Measurements from ENCODE around the gene MUC16.

The MUC16 gene

DNA sequence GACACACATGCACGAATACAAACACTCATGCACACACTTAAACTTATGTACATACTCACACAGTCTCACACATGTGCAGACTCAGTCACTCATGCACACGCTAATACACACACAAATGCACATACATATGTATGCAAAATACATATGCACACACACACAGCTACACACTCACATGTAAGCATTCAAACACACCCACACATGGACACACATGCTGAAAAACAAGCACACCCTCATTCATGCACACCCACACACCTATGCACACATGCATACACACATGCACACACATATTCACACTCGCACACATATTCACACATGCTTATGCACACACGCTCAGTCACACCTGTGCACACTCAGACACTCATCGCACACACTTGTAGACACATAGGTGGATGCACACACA lies 9.3 kb downstream of the MUC16 start:
- Histone ChIP-seq H3K36me3 (ENCODE audit: insufficient read depth, low read depth, low read length) (no peaks in the 10 kb centered on the region), H3K9ac (ENCODE audit: low read depth, low read length) (no peak overlapping the region), H3K9me3 (ENCODE audit: insufficient read depth, low read depth, low read length) (peaks cover 3% of the 10 kb centered on the region), H3K27me3 (ENCODE audit: insufficient read depth, low read length) (no peaks in the 10 kb centered on the region), H3K4me1 (ENCODE audit: insufficient read depth, low read length) (no peaks in the 10 kb centered on the region), H3K4me3 (ENCODE audit: low read length) (no peak overlapping the region), H3K27ac (ENCODE audit: low read length) (no peak overlapping the region)

DNA sequence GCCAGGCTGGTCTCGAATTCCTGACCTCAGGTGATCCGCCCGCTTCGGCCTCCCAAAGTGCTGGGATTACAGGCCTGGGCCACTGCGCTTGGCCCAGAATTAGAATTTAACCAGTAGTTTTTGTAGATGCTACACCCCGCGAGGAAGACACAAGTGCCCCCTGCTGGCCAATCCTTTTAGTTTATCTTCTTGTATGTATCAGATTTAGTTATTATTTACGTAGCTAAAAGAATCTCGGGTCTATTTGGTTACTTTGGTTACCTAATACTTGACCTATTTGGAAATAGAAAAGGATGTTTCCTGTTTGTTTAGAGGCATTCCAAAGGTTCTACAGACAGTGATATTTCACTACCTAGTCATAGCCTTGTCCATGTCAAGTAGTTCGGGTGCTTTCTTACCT lies 22.0 kb downstream of the MUC16 start:
- Histone ChIP-seq H3K4me3 (ENCODE audit: low read length) (no peak overlapping the region), H3K4me1 (ENCODE audit: insufficient read depth, low read length) (no peaks in the 10 kb centered on the region), H3K36me3 (ENCODE audit: insufficient read depth, low read depth, low read length) (no peaks in the 10 kb centered on the region), H3K27me3 (ENCODE audit: insufficient read depth, low read length) (no peaks in the 10 kb centered on the region), H3K27ac (ENCODE audit: low read length) (no peak overlapping the region), H3K9me3 (ENCODE audit: insufficient read depth, low read depth, low read length) (peaks cover 8% of the 10 kb centered on the region; the same call in 1 of the 2 replicates), H3K9ac (ENCODE audit: low read depth, low read length) (no peak overlapping the region)

DNA sequence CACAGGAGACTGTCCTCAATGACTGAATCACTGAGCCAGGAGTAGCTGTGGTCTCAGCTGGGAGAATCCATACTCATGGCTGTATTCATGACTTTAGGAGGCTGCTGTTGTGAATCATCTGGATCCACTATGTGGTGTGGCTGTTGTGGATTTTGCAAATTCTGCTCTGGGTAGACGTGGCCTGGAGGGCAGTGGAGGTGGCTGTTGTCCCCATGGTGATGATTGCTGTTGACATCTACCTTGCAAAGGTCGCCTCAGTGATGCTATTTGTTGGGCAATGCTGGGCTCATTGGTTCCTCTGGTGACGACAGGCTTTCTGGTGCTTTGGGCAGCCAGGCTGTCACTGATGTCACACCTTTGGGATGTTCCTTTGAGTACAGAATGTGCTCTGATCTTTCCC lies 23.9 kb downstream of the MUC16 start:
- Histone ChIP-seq H3K4me1 (ENCODE audit: insufficient read depth, low read length) (no peaks in the 10 kb centered on the region), H3K27ac (ENCODE audit: low read length) (no peak overlapping the region), H3K36me3 (ENCODE audit: insufficient read depth, low read depth, low read length) (no peaks in the 10 kb centered on the region), H3K27me3 (ENCODE audit: insufficient read depth, low read length) (no peaks in the 10 kb centered on the region), H3K9me3 (ENCODE audit: insufficient read depth, low read depth, low read length) (peaks cover 17% of the 10 kb centered on the region; the same call in 1 of the 2 replicates), H3K4me3 (ENCODE audit: low read length) (no peak overlapping the region), H3K9ac (ENCODE audit: low read depth, low read length) (no peak overlapping the region)

DNA sequence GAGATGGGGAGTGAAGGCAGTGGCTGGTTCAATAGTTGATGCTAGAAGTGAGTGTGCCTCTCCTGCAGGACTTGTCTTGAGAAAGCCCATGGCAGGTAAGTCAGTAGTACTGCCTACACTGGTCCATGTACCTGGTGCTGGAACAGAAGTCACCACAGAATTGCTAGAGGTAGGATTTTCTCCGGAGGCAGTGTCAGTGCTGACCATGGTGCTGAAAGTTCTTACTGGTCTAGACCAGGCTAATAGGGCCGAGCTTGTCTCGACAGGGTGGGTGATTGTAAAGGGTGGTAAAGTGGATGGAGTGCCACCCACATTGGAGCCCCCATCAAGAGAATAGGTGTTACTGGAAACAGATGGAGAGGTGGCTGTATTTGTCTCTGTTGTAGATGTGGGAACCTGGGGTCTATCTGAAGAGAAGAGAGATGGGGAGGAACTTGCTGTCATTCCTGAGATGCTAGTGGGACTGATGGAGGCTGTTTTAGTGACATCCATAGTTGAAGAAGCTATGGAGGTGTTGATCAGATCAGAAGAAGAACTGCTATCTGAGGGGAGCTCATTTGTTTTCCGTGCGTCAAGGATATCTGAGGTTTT lies 36.6 kb downstream of the MUC16 start:
- no peaks in the 10 kb centered on the region for H3K4me1 ChIP-seq (ENCODE audit: insufficient read depth, low read length)
- no peaks in the 10 kb centered on the region for H3K36me3 ChIP-seq (ENCODE audit: insufficient read depth, low read depth, low read length)
- no peak overlapping the region for H3K9ac ChIP-seq (ENCODE audit: low read depth, low read length)
- peaks cover 91% of the 10 kb centered on the region for H3K9me3 ChIP-seq (ENCODE audit: insufficient read depth, low read depth, low read length)
- no peak overlapping the region for H3K27ac ChIP-seq (ENCODE audit: low read length)
- no peak overlapping the region for H3K4me3 ChIP-seq (ENCODE audit: low read length)
- H3K27me3 ChIP-seq (ENCODE audit: insufficient read depth, low read length) = no peaks in the 10 kb centered on the region

DNA sequence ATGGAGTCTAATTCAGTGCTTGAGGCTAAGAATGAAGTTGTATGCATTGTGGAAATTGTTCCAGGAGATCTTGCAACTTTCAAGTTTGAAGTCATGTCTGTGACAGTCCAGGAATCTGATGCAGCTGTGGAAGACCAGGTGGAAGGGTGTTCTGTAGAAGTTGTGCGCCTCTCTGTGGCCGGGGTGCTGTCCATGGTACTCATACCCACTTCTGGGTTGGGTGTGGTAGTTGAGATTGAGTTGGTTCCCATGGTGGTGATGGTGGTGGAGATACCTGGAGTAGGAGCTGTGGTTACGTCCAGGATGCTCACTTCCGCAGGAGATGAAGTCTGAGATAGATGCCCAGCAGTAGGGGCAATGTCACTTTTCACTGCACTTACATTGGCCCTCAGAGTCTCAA lies 44.3 kb downstream of the MUC16 start:
- Histone ChIP-seq H3K36me3 (ENCODE audit: insufficient read depth, low read depth, low read length) (no peaks in the 10 kb centered on the region), H3K27ac (ENCODE audit: low read length) (no peak overlapping the region), H3K9ac (ENCODE audit: low read depth, low read length) (no peak overlapping the region), H3K4me1 (ENCODE audit: insufficient read depth, low read length) (no peaks in the 10 kb centered on the region), H3K4me3 (ENCODE audit: low read length) (no peak overlapping the region), H3K27me3 (ENCODE audit: insufficient read depth, low read length) (no peaks in the 10 kb centered on the region), H3K9me3 (ENCODE audit: insufficient read depth, low read depth, low read length) (peaks cover 93% of the 10 kb centered on the region)
